GM23338 (cell line): ENCODE data around the gene ESRRB. TPM values are rescaled to one million over a fixed set of nuclear protein-coding genes. Genes with fewer than 3 reads are reported as not detected.

Experiments used
- ATAC-seq: fragments of 200-7000 bp; cut with Tn5 transposase; 3 replicates; pipeline ENCODE4 v1.9.1; 2020
- DNase-seq: peaks from one replicate; pipeline ENCODE4 v3.0.0-alpha.2; 2015; ENCODE audit warnings: low spot score
- H2AFZ ChIP-seq: fragments of 200-600 bp; sonication (generic); 2 replicates; pipeline ENCODE4 v1.8.0; 2016; ENCODE audit warnings: antibody characterized with exemption, mild to moderate bottlenecking, moderate library complexity
- H3F3A ChIP-seq: fragments of 200-600 bp; sonication (generic); replicated peaks from 2 replicates; pipeline ENCODE4 v1.8.0; 2017; ENCODE audit warnings: antibody characterized with exemption, mixed run types, low read depth
- H3K27ac ChIP-seq: fragments of 200-600 bp; sonication (generic); 2 replicates; pipeline ENCODE4 v1.6.1; 2016; ENCODE audit warnings: low read depth
- H3K27me3 ChIP-seq: fragments of 200-600 bp; sonication (generic); 2 replicates; pipeline ENCODE4 v1.8.0; 2016; ENCODE audit warnings: mild to moderate bottlenecking, mixed run types, moderate library complexity; ENCODE audit not compliant: insufficient read depth
- H3K36me3 ChIP-seq: fragments of 200-600 bp; sonication (generic); 2 replicates; pipeline ENCODE4 v1.8.0; 2016; ENCODE audit warnings: mild to moderate bottlenecking; ENCODE audit not compliant: insufficient read depth
- H3K4me1 ChIP-seq: fragments of 200-600 bp; sonication (generic); 2 replicates; pipeline ENCODE4 v1.8.0; 2016; ENCODE audit warnings: mild to moderate bottlenecking, moderate library complexity; ENCODE audit not compliant: insufficient read depth
- H3K4me2 ChIP-seq: fragments of 200-600 bp; sonication (generic); 2 replicates; pipeline ENCODE4 v1.7.1; 2017; ENCODE audit warnings: mixed run types
- H3K4me3 ChIP-seq: fragments of 200-600 bp; sonication (generic); 2 replicates; pipeline ENCODE4 v1.6.1; 2016; ENCODE audit warnings: mixed run types
- H3K79me2 ChIP-seq: fragments of 200-600 bp; sonication (generic); replicated peaks from 2 replicates; pipeline ENCODE4 v1.8.0; 2017; ENCODE audit warnings: mild to moderate bottlenecking; ENCODE audit not compliant: insufficient read depth
- H3K9me2 ChIP-seq: fragments of 200-600 bp; sonication (generic); 2 replicates; pipeline ENCODE4 v1.8.0; 2017; ENCODE audit not compliant: insufficient read depth
- H4K20me1 ChIP-seq: fragments of 200-600 bp; sonication (generic); replicated peaks from 2 replicates; pipeline ENCODE4 v1.8.0; 2017; ENCODE audit warnings: mild to moderate bottlenecking; ENCODE audit not compliant: insufficient read depth
- H3K27ac Mint-ChIP-seq: 2 replicates; pipeline ENCODE4 v1.8.0; 2020; ENCODE audit warnings: inconsistent platforms, mild to moderate bottlenecking, moderate library complexity, mixed read lengths
- H3K27me3 Mint-ChIP-seq: 3 replicates; pipeline ENCODE4 v1.8.0; 2022; ENCODE audit warnings: low read depth, mild to moderate bottlenecking, moderate library complexity, mixed read lengths, inconsistent platforms; ENCODE audit not compliant: insufficient read depth, poor library complexity
- H3K36me3 Mint-ChIP-seq: 3 replicates; pipeline ENCODE4 v1.8.0; 2021; ENCODE audit warnings: low read depth, mild to moderate bottlenecking, inconsistent platforms, moderate library complexity, mixed read lengths
- H3K4me1 Mint-ChIP-seq: 3 replicates; pipeline ENCODE4 v1.8.0; 2020; ENCODE audit warnings: mild to moderate bottlenecking, inconsistent platforms, mixed read lengths
- H3K4me3 Mint-ChIP-seq: 3 replicates; pipeline ENCODE4 v1.8.0; 2021; ENCODE audit warnings: moderate library complexity, mild to moderate bottlenecking, inconsistent platforms, mixed read lengths
- H3K9me3 Mint-ChIP-seq: 3 replicates; pipeline ENCODE4 v1.8.0; 2020; ENCODE audit warnings: moderate library complexity, mild to moderate bottlenecking, inconsistent platforms, mixed read lengths
- CREB1 ChIP-seq: fragments of 250-450 bp; sonication (Bioruptor Pico); IDR thresholded peaks from 2 replicates; pipeline ENCODE4 v1.5.0; 2020; ENCODE audit warnings: low read depth, mild to moderate bottlenecking, moderate library complexity
- CTCF ChIP-seq, 2 experiments: fragments of 200-600 bp in 1 of 2; sonication (generic) in 1 of 2; conservative IDR thresholded peaks; 2 replicates each; pipeline versions ENCODE4 v1.5.1 to v1.6.1; 2016 to 2017; ENCODE audit warnings: antibody characterized with exemption in 2 of 2, low read depth in 2 of 2, mild to moderate bottlenecking in 2 of 2, moderate library complexity in 1 of 2
- EZH2 ChIP-seq: fragments of 200-600 bp; sonication (generic); IDR thresholded peaks from one replicate; pipeline ENCODE4 v1.8.0; 2017; ENCODE audit warnings: antibody characterized with exemption, mild to moderate bottlenecking, low read depth; ENCODE audit not compliant: unreplicated experiment
- EZH2phosphoT487 ChIP-seq: fragments of 200-600 bp; sonication (generic); IDR thresholded peaks from one replicate; pipeline ENCODE4 v1.8.1; 2018; ENCODE audit warnings: antibody characterized with exemption; ENCODE audit not compliant: unreplicated experiment
- JUNB ChIP-seq: IDR thresholded peaks from one replicate; pipeline ENCODE4 v1.6.1; 2016; ENCODE audit warnings: antibody characterized with exemption; ENCODE audit not compliant: unreplicated experiment
- NANOG ChIP-seq: IDR thresholded peaks from 2 replicates; pipeline ENCODE4 v1.6.1; 2016; ENCODE audit warnings: antibody characterized with exemption, borderline replicate concordance
- POLR2AphosphoS5 ChIP-seq: IDR thresholded peaks from 2 replicates; pipeline ENCODE4 v1.6.1; 2016; ENCODE audit warnings: antibody characterized with exemption, low read depth
- STAT1 ChIP-seq: IDR thresholded peaks from one replicate; pipeline ENCODE4 v1.6.1; 2016; ENCODE audit warnings: antibody characterized with exemption; ENCODE audit not compliant: unreplicated experiment
- ZNF114 ChIP-seq: fragments of 250-450 bp; sonication (Bioruptor Pico); IDR thresholded peaks from 2 replicates; pipeline ENCODE4 v1.5.0; 2020; ENCODE audit warnings: mild to moderate bottlenecking, moderate library complexity
- ZNF331 ChIP-seq: fragments of 250-450 bp; sonication (Bioruptor Pico); IDR thresholded peaks from 2 replicates; pipeline ENCODE4 v1.5.0; 2020; ENCODE audit warnings: low read depth, mild to moderate bottlenecking, moderate library complexity
- ZNF462 ChIP-seq: fragments of 250-450 bp; sonication (Bioruptor Pico); IDR thresholded peaks from 2 replicates; pipeline ENCODE4 v1.5.0; 2020; ENCODE audit warnings: mild to moderate bottlenecking, moderate library complexity
- polyA plus RNA-seq: library from polyadenylated mRNA; unstranded; fragments of >200 nt; fragmentation: Nextera tagmentation; extraction: Ambion mirVana; gene quantifications from 2 replicates; pipeline ENCODE4 v1.2.1, GENCODE V29; 2016
- total RNA-seq: library from RNA; depleted of rRNA; stranded (reverse); fragments of >200 nt; shearing (Covaris generic); gene quantifications from 2 replicates; pipeline ENCODE4 v1.2.3, GENCODE V29; 2014
- TF ChIP-seq, protein P1 (sequence below): IDR thresholded peaks from one replicate; pipeline ENCODE4 v1.6.1; 2018; ENCODE audit warnings: antibody characterized with exemption; ENCODE audit not compliant: unreplicated experiment
- TF ChIP-seq, protein P2 (sequence below): IDR thresholded peaks from 2 replicates; pipeline ENCODE4 v1.6.1; 2016; ENCODE audit warnings: antibody characterized with exemption

ESRRB gene
- total and polyA plus RNA-seq, 2 experiments from 2014 or later: 0.31 to 0.52 TPM

DNA sequence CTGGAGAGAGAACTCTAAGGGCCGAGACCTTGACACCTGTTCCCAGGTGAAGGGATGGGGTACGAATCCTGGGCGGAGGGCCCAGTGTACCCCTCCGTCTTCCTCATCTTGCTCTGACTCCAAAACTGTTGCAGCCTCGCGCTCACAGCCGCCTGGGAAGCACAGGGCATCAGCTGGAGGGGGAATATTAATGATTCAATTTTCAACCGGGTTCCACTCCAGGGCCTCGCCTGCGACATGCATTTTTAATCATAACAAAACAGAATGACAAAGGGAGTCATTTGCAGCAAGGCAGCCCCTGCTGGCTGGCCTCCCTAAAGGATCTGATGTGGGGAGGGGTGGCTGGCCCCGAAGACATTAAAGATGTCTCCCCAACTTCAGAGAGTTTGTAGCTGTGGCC, 41.6 kb upstream of the ESRRB start:
- TF ChIP-seq CREB1 (CRISPR knock-in tag) (no peak), ZNF114 (CRISPR knock-in tag) (no peak), STAT1 (no peak), NANOG (no peak), ZNF331 (CRISPR knock-in tag) (no peak), EZH2 (no peak), EZH2phosphoT487 (no peak), POLR2AphosphoS5 (no peak), JUNB (no peak), CTCF (conservative IDR thresholded peaks at IDR 0.05; ENCODE audit: low read depth in 2 of 2) (no peak), ZNF462 (CRISPR knock-in tag) (no peak)
- TF ChIP-seq, protein P1, sequence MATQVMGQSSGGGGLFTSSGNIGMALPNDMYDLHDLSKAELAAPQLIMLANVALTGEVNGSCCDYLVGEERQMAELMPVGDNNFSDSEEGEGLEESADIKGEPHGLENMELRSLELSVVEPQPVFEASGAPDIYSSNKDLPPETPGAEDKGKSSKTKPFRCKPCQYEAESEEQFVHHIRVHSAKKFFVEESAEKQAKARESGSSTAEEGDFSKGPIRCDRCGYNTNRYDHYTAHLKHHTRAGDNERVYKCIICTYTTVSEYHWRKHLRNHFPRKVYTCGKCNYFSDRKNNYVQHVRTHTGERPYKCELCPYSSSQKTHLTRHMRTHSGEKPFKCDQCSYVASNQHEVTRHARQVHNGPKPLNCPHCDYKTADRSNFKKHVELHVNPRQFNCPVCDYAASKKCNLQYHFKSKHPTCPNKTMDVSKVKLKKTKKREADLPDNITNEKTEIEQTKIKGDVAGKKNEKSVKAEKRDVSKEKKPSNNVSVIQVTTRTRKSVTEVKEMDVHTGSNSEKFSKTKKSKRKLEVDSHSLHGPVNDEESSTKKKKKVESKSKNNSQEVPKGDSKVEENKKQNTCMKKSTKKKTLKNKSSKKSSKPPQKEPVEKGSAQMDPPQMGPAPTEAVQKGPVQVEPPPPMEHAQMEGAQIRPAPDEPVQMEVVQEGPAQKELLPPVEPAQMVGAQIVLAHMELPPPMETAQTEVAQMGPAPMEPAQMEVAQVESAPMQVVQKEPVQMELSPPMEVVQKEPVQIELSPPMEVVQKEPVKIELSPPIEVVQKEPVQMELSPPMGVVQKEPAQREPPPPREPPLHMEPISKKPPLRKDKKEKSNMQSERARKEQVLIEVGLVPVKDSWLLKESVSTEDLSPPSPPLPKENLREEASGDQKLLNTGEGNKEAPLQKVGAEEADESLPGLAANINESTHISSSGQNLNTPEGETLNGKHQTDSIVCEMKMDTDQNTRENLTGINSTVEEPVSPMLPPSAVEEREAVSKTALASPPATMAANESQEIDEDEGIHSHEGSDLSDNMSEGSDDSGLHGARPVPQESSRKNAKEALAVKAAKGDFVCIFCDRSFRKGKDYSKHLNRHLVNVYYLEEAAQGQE: no peak
- TF ChIP-seq, protein P2, sequence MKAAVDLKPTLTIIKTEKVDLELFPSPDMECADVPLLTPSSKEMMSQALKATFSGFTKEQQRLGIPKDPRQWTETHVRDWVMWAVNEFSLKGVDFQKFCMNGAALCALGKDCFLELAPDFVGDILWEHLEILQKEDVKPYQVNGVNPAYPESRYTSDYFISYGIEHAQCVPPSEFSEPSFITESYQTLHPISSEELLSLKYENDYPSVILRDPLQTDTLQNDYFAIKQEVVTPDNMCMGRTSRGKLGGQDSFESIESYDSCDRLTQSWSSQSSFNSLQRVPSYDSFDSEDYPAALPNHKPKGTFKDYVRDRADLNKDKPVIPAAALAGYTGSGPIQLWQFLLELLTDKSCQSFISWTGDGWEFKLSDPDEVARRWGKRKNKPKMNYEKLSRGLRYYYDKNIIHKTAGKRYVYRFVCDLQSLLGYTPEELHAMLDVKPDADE: no peak
- DNase-seq (no peak), ATAC-seq (no peak)
- peaks cover 25% of the 10 kb centered on the region for H3K27me3 Mint-ChIP-seq
- H3K4me1 Mint-ChIP-seq: peaks cover 24% of the 10 kb centered on the region
- H3K4me3 Mint-ChIP-seq: no peak overlapping the region
- no peaks in the 10 kb centered on the region for H3K79me2 ChIP-seq
- H3K27me3 ChIP-seq: 0 out of 2 replicates have a peak, but pooled peaks cover under 1% of the 10 kb centered on the region
- H2AFZ ChIP-seq: peak overlapping the region; percentile 72; the same call in 1 of the 2 replicates
- 0 out of 2 replicates have a peak overlapping the region, but pooled peaks have one; percentile 38 for H3K4me2 ChIP-seq
- H3K27ac Mint-ChIP-seq: no peak overlapping the region
- no peaks in the 10 kb centered on the region for H3K9me3 Mint-ChIP-seq
- peaks cover 20% of the 10 kb centered on the region for H3K4me1 ChIP-seq
- H3K36me3 Mint-ChIP-seq: no peaks in the 10 kb centered on the region; the same call in 2 of the 3 replicates
- no peaks in the 10 kb centered on the region for H4K20me1 ChIP-seq
- no peaks in the 10 kb centered on the region for H3F3A ChIP-seq
- H3K27ac ChIP-seq: no peak overlapping the region
- H3K4me3 ChIP-seq: no peak overlapping the region
- no peaks in the 10 kb centered on the region for H3K36me3 ChIP-seq
- H3K9me2 ChIP-seq: no peaks in the 10 kb centered on the region
